HepG2 (cell line): Measurements from ENCODE around the gene HIGD1A. TPM values are rescaled to one million over a fixed set of nuclear protein-coding genes. Genes with fewer than 3 reads are reported as not detected.

Source experiments
- AKAP8 ChIP-seq: sonication (generic); formaldehyde crosslinking; IDR thresholded peaks from 2 replicates; pipeline ENCODE4 v1.5.1; 2020; ENCODE audit warnings: mild to moderate bottlenecking, missing genetic modification reagents
- ESRRA ChIP-seq: sonication (generic); formaldehyde crosslinking; IDR thresholded peaks from 2 replicates; pipeline ENCODE4 v1.5.1; 2020; ENCODE audit warnings: mild to moderate bottlenecking, low read depth, missing genetic modification reagents
- ETV5 ChIP-seq: IDR thresholded peaks from 2 replicates; pipeline ENCODE4 v1.6.1; 2018; ENCODE audit warnings: missing biosample characterization, missing genetic modification reagents, inconsistent platforms, borderline replicate concordance
- FOXJ3 ChIP-seq: sonication (generic); formaldehyde crosslinking; IDR thresholded peaks from 2 replicates; pipeline ENCODE4 v1.4.0; 2020; ENCODE audit warnings: missing genetic modification reagents, mild to moderate bottlenecking, borderline replicate concordance
- GZF1 ChIP-seq: sonication (generic); formaldehyde crosslinking; IDR thresholded peaks from 2 replicates; pipeline ENCODE4 v1.5.1; 2020; ENCODE audit warnings: mild to moderate bottlenecking, missing genetic modification reagents
- HNF4A ChIP-seq: sonication (generic); formaldehyde crosslinking; IDR thresholded peaks from 2 replicates; pipeline ENCODE4 v1.4.0; 2020; ENCODE audit warnings: missing genetic modification reagents
- IRF2 ChIP-seq: IDR thresholded peaks from 2 replicates; pipeline ENCODE4 v1.6.1; 2018; ENCODE audit warnings: missing genetic modification reagents, missing compliant biosample characterization
- KAT7 ChIP-seq: IDR thresholded peaks from 2 replicates; pipeline ENCODE4 v1.6.1; 2018; ENCODE audit warnings: borderline replicate concordance, missing compliant biosample characterization
- PAX8 ChIP-seq: sonication (generic); formaldehyde crosslinking; IDR thresholded peaks from 2 replicates; pipeline ENCODE4 v1.8.0; 2022; ENCODE audit warnings: mild to moderate bottlenecking, missing genetic modification reagents, borderline replicate concordance
- POGZ ChIP-seq: sonication (generic); formaldehyde crosslinking; IDR thresholded peaks from 2 replicates; pipeline ENCODE4 v1.4.0; 2020; ENCODE audit warnings: mild to moderate bottlenecking, missing genetic modification reagents
- RFX5 ChIP-seq: IDR thresholded peaks from 2 replicates; pipeline ENCODE4 v1.6.1; 2011; ENCODE audit warnings: low read depth, low read length, improper control_type of control experiment
- RFXANK ChIP-seq: IDR thresholded peaks from 2 replicates; pipeline ENCODE4 v1.6.1; 2016
- SP5 ChIP-seq: IDR thresholded peaks from 2 replicates; pipeline ENCODE4 v1.6.1; 2016; ENCODE audit warnings: low read depth, borderline replicate concordance
- TAF15 ChIP-seq: fragments of 200-400 bp; formaldehyde crosslinking; IDR thresholded peaks from one replicate; pipeline ENCODE4 v1.6.1; 2018; ENCODE audit warnings: mild to moderate bottlenecking, low read depth, low read length; ENCODE audit not compliant: poor library complexity, severe bottlenecking
- ZBTB3 ChIP-seq: sonication (generic); formaldehyde crosslinking; IDR thresholded peaks from 2 replicates; pipeline ENCODE4 v1.4.0; 2020; ENCODE audit warnings: low read depth, mild to moderate bottlenecking, moderate library complexity, missing genetic modification reagents, borderline replicate concordance
- ZMYM3 ChIP-seq: sonication (generic); formaldehyde crosslinking; IDR thresholded peaks from 2 replicates; pipeline ENCODE4 v1.5.1; 2020; ENCODE audit warnings: mild to moderate bottlenecking, missing genetic modification reagents
- ZNF138 ChIP-seq: sonication (generic); formaldehyde crosslinking; IDR thresholded peaks from 2 replicates; pipeline ENCODE4 v1.5.0; 2020; ENCODE audit warnings: mild to moderate bottlenecking, low read depth, missing genetic modification reagents
- ZNF333 ChIP-seq: sonication (generic); formaldehyde crosslinking; IDR thresholded peaks from 2 replicates; pipeline ENCODE4 v1.4.0; 2020; ENCODE audit warnings: mild to moderate bottlenecking, missing genetic modification reagents, borderline replicate concordance
- ZNF512B ChIP-seq: sonication (generic); formaldehyde crosslinking; IDR thresholded peaks from 2 replicates; pipeline ENCODE4 v1.5.1; 2020; ENCODE audit warnings: missing genetic modification reagents, mild to moderate bottlenecking, borderline replicate concordance
- ZNF607 ChIP-seq: sonication (generic); formaldehyde crosslinking; IDR thresholded peaks from 2 replicates; pipeline ENCODE4 v1.5.1; 2020; ENCODE audit warnings: missing genetic modification reagents, mild to moderate bottlenecking, borderline replicate concordance
- ZNF746 ChIP-seq: sonication (generic); formaldehyde crosslinking; IDR thresholded peaks from 2 replicates; pipeline ENCODE4 v1.8.0; 2022; ENCODE audit warnings: mild to moderate bottlenecking, missing genetic modification reagents
- ZNF770 ChIP-seq: sonication (generic); formaldehyde crosslinking; IDR thresholded peaks from 2 replicates; pipeline ENCODE4 v1.5.0; 2020; ENCODE audit warnings: mild to moderate bottlenecking, missing genetic modification reagents
- polyA plus RNA-seq, 8 experiments: library from polyadenylated mRNA; depleted of rRNA in 3 of 8; stranded (reverse) in 7 of 8; unstranded in 1 of 8; fragments of >200 nt; fragmentation: Illumina TruSeq in 4 of 8; extraction: Trizol in 4 of 8; gene quantifications; 2 replicates each; pipeline versions ENCODE4 v1.2.1 to v1.2.3, GENCODE V29; 2011 to 2016; ENCODE audit warnings: low read depth in 4 of 8, missing spikeins in 1 of 8, mixed read lengths in 1 of 8; ENCODE audit not compliant: insufficient read depth in 1 of 8
- total RNA-seq, 5 experiments: library from RNA; depleted of rRNA; stranded (reverse); fragments of >200 nt; fragmentation: Illumina TruSeq; extraction: Trizol; gene quantifications; 2 replicates each; pipeline ENCODE4 v1.2.3, GENCODE V29; 2016; ENCODE audit warnings: low read depth in 1 of 5
- TF ChIP-seq, protein P1 (sequence below): sonication (generic); formaldehyde crosslinking; IDR thresholded peaks from 2 replicates; pipeline ENCODE4 v1.5.0; 2020; ENCODE audit warnings: mild to moderate bottlenecking, low read depth, missing genetic modification reagents, borderline replicate concordance
- TF ChIP-seq, protein P2 (sequence below): sonication (generic); formaldehyde crosslinking; IDR thresholded peaks from 2 replicates; pipeline ENCODE4 v1.8.1; 2022; ENCODE audit warnings: mild to moderate bottlenecking, missing genetic modification reagents

HIGD1A gene
- total and polyA plus RNA-seq, 2 of the 13 experiments (the other 11 are each of a cell fraction or from before 2014, with no cell fraction given) = 222 to 253 TPM

DNA sequence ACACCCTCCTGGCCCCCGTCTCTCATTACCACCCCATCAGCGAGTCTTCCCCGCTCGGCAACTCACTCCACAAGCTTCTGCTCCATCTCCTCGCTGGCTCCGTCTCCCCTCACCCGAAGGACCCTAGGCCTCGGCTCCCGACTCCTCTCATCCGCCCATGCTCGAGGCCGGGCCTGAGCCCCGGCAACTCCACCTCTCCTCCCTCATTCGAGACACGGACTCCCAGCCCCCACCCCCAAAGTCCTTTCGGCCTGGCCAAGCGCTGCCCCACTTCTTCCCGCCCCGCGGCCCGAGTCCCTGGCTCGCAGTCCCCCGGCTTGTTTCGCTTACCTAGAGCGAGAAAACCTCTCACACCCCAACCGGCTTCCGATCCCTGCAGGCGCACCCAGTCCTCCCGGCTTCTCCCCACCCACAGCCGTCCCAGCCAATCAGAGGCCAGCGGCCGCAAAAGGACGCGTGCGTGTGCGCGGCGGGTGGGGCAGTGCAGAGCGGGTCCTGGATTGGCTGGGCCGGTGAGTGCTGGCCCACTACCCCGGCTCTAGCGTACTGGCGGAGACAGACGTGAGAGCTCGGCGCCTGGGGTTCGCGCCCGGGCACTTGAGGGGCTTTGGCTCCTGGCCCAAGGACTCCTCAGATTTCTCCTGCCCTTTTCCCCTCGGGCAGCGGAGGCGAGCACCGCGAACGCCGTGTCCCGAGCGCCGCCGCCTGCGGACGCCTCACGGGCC, at the start of gene HIGD1A (continued):
- no peak for TF ChIP-seq HNF4A (CRISPR knock-in tag)
- no peak for TF ChIP-seq ESRRA
- TF ChIP-seq IRF2 (CRISPR knock-in tag) = peak; percentile 30; the same call in 1 of the 2 replicates
- peak; percentile 24; the same call in 1 of the 2 replicates for TF ChIP-seq ETV5
- 0 out of 2 replicates have a peak, but pooled peaks have one; percentile 18 for TF ChIP-seq ZNF333
- peak; percentile 67 for TF ChIP-seq FOXJ3 (CRISPR knock-in tag)
- no peak for TF ChIP-seq TAF15
- no peak for TF ChIP-seq ZNF138
- TF ChIP-seq, protein P1, sequence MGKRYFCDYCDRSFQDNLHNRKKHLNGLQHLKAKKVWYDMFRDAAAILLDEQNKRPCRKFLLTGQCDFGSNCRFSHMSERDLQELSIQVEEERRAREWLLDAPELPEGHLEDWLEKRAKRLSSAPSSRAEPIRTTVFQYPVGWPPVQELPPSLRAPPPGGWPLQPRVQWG = no peak
- TF ChIP-seq ZNF746 (CRISPR knock-in tag) = no peak; the same call in 1 of the 2 replicates
- TF ChIP-seq, protein P2, sequence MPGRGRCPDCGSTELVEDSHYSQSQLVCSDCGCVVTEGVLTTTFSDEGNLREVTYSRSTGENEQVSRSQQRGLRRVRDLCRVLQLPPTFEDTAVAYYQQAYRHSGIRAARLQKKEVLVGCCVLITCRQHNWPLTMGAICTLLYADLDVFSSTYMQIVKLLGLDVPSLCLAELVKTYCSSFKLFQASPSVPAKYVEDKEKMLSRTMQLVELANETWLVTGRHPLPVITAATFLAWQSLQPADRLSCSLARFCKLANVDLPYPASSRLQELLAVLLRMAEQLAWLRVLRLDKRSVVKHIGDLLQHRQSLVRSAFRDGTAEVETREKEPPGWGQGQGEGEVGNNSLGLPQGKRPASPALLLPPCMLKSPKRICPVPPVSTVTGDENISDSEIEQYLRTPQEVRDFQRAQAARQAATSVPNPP = peak; percentile 92; the same call in 1 of the 2 replicates
- TF ChIP-seq AKAP8 (CRISPR knock-in tag) = no peak
- no peak; the same call in 1 of the 2 replicates for TF ChIP-seq RFXANK
- no peak; the same call in 1 of the 2 replicates for TF ChIP-seq ZBTB3 (CRISPR knock-in tag)
- TF ChIP-seq GZF1 (CRISPR knock-in tag) = no peak
- no peak for TF ChIP-seq ZNF512B (CRISPR knock-in tag)
- TF ChIP-seq ZNF770 = no peak
- TF ChIP-seq SP5 (CRISPR knock-in tag) = peak; percentile 30; the same call in 1 of the 2 replicates
- peak; percentile 83; the same call in 1 of the 2 replicates for TF ChIP-seq KAT7
- TF ChIP-seq ZNF607 (CRISPR knock-in tag) = peak; percentile 56; the same call in 1 of the 2 replicates
- TF ChIP-seq PAX8 (CRISPR knock-in tag) = no peak
- TF ChIP-seq RFX5 = peak; percentile 83
- TF ChIP-seq ZMYM3 (CRISPR knock-in tag) = no peak
- TF ChIP-seq POGZ = peak; percentile 59; the same call in 1 of the 2 replicates
